Rectal smooth muscle tissue (tissue), 1 donor: ENCODE measurements around the gene KIF5B.
"Not testable (repeated sequence)": the region's sequence is repeated elsewhere in the genome, so short reads cannot be mapped to it uniquely, and the experiment has no call there.

ENCODE experiments used
- H3K27ac ChIP-seq: one replicate; pipeline ENCODE4 v1.7.0; 2013; ENCODE audit warnings: low read depth, low read length, inconsistent platforms
- H3K27me3 ChIP-seq: one replicate; pipeline ENCODE4 v1.7.0; 2013; ENCODE audit warnings: low read length; ENCODE audit not compliant: control insufficient read depth, insufficient read depth
- H3K36me3 ChIP-seq: one replicate; pipeline ENCODE4 v1.7.0; 2013; ENCODE audit warnings: low read length; ENCODE audit not compliant: control insufficient read depth, insufficient read depth
- H3K4me1 ChIP-seq: one replicate; pipeline ENCODE4 v1.7.0; 2013; ENCODE audit warnings: low read length; ENCODE audit not compliant: control insufficient read depth, insufficient read depth
- H3K4me3 ChIP-seq: one replicate; pipeline ENCODE4 v1.7.0; 2013; ENCODE audit warnings: low read length
- H3K9ac ChIP-seq: one replicate; pipeline ENCODE4 v1.7.0; 2013; ENCODE audit warnings: low read length

The KIF5B gene

DNA sequence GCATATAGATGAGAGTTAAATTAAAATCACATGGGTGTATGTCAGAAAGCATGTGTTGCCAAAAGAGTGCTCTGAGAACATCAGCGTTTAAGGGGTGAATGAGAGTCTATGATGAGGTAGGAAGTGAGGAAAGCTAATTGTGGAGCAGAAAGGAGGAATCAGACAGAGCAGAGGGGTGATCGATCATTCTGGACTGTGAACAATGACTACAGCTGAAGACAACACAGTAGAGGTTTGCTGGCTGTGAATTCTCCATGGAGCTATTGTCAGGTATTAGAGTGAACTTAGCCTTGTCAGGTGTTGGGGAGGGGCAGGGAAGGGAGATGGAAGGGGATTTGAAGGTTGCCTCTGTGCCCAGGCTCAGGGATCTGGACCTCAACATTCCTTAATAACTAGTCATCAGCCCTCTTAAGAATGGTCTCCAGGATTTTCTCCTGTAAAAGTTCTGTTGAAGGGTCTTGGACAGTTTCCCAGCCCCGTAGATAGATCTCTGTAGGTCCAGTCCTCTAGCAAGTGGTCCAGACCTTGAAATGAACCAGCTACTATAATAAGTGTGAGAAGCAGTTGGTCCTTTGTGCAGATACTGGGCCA is 57.1 kb downstream of the KIF5B start:
- no peaks in the 10 kb centered on the region for H3K36me3 ChIP-seq
- H3K9ac ChIP-seq: no peak overlapping the region
- no peaks in the 10 kb centered on the region for H3K27me3 ChIP-seq
- H3K4me3 ChIP-seq: no peak overlapping the region
- H3K4me1 ChIP-seq: no peaks in the 10 kb centered on the region
- H3K27ac ChIP-seq: no peak overlapping the region

DNA sequence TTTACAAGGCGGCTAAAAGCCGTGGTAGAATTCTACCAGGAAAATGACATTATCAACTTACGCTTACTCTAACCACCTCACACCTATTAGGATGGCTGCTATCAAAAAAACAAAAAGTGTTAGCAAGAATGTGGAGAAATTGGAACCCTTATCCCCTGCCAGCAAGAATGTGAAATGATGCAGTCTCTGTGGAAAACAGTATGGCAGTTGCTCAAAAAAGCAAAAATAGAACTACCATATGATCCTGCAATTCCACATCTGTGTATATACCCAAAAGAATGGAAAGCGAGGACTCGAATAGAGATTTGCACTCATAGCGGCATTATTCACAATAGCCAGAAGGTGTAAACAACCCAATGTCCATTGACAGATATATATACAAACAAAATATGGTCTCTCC is 61.3 kb downstream of the KIF5B start:
- Histone ChIP-seq H3K27me3 (no peaks in the 10 kb centered on the region), H3K4me1 (no peaks in the 10 kb centered on the region)

DNA sequence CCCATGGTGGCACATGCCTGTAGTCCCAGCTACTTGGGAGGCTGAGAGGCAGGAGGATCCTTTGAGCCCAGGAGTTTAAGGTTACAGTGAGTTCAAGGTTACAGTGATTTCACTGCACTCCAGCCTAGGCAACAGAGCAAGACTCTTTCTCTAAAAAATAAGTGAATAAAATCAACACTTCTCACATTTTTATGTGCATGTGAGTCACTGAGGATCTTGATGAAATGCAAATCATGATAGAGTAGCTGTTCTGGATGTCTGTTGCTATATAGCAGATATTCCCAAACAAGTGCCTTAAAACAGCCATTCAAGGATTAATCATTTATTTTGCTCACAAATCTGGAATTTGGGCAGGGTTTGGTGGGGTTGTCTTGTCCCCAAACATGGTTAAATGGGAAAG is 65.3 kb downstream of the KIF5B start:
- Histone ChIP-seq H3K4me1 (no peaks in the 10 kb centered on the region), H3K36me3 (no peaks in the 10 kb centered on the region), H3K27me3 (no peaks in the 10 kb centered on the region), H3K27ac (no peak overlapping the region), H3K4me3 (no peak overlapping the region), H3K9ac (no peak overlapping the region)

More for the DNA sequence above, 61.3 kb downstream of the KIF5B start:
- Histone ChIP-seq H3K4me3 (no peak overlapping the region), H3K27ac (no peak overlapping the region), H3K36me3 (no peaks in the 10 kb centered on the region), H3K9ac (no peak overlapping the region)

DNA sequence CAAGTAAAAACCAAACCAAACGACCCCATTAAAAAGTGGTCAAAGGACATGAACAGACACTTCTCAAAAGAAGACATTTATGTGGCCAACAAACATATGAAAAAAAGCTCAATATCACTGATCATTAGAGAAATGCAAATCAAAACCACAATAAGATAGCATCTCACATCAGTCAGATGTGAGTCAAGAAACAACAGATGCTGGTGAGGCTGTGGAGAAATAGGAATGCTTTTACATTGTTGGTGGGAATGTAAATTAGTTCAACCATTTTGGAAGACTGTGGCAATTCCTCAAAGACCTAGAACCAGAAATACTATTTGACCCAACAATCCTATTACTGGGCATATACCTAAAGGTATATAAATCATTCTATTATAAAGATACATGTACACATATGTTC is 68.4 kb downstream of the KIF5B start:
- not testable (repeated sequence) for H3K4me1 ChIP-seq, H3K4me3 ChIP-seq, H3K9ac ChIP-seq, H3K36me3 ChIP-seq, H3K27ac ChIP-seq, H3K27me3 ChIP-seq

DNA sequence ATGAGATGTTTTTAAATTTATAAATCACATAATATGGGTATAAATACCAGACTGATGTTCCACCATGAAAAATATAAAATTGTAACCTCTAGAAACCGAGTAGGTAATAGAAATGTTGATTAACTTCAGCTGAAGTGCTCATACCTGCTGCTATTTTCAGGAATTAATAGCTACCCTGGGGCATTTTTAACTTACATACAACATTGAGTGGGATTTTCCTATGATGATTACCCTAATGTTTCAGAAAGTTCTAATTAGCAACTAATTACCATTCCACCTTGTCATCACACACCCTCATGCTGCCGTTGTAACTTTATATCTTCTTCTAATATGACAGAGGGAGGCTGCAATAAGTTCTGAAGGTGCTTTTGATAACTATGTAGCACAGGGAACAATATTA is 74.1 kb downstream of the KIF5B start:
- H3K4me1 ChIP-seq: no peaks in the 10 kb centered on the region
- H3K9ac ChIP-seq: no peak overlapping the region
- no peaks in the 10 kb centered on the region for H3K27me3 ChIP-seq
- no peak overlapping the region for H3K27ac ChIP-seq
- no peak overlapping the region for H3K4me3 ChIP-seq
- H3K36me3 ChIP-seq: no peaks in the 10 kb centered on the region

DNA sequence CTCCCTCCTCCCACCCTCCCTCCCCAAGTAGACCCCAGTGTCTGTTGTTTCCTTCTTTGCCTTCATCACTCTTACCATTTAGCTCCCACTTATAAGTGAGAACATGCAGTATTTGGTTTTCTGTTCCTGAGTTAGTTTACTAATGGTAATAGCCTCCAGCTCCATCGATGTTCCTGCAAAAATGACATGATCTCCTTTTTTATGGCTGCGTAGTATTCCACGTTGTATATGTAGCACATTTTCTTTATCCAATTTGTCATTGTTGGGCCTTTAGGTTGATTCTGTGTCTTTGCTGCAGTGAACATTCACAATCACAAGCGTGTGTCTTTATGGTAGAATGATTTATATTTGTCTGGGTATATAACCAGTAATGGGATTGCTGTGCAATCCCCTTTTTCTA is 75.8 kb downstream of the KIF5B start:
- Histone ChIP-seq H3K9ac (no peak overlapping the region), H3K27ac (no peak overlapping the region), H3K4me3 (no peak overlapping the region), H3K36me3 (no peaks in the 10 kb centered on the region), H3K4me1 (no peaks in the 10 kb centered on the region), H3K27me3 (no peaks in the 10 kb centered on the region)

DNA sequence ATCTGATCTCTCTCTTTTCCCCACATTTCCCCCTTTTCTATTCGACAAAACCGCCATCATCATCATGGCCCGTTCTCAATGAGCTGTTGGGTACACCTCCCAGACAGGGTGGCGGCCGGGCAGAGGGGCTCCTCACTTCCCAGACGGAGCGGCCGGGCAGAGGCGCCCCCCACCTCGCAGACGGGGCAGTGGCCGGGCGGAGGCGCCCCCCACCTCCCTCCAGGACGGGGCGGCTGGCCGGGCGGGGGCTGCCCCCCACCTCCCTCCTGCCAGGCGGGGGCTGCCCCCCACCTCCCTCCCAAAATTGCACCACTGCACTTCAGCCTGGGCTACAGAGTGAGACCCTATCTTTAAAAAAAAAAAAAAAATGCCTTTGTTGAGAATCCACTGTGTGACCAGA is 77.2 kb downstream of the KIF5B start:
- H3K27me3 ChIP-seq, H3K27ac ChIP-seq, H3K9ac ChIP-seq, H3K36me3 ChIP-seq, H3K4me1 ChIP-seq, H3K4me3 ChIP-seq: not testable (repeated sequence)

DNA sequence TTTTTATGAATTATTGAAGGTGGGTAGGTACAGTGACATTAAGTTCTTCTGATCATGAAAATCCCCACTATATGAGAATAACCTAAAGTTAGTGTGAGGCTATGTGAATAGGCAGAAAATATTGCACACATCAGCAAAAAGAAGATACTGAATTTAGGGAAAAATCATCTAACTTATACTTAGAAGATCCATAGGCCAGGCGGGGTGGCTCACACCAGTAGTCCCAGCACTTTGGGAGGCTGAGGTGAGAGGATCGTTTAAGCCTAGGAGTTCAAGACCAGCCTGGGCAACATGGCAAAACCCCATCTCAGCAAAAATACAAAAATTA is 78.1 kb downstream of the KIF5B start:
- Histone ChIP-seq H3K36me3 (no peaks in the 10 kb centered on the region), H3K27me3 (no peaks in the 10 kb centered on the region), H3K27ac (no peak overlapping the region), H3K4me3 (no peak overlapping the region), H3K9ac (no peak overlapping the region), H3K4me1 (no peaks in the 10 kb centered on the region)

DNA sequence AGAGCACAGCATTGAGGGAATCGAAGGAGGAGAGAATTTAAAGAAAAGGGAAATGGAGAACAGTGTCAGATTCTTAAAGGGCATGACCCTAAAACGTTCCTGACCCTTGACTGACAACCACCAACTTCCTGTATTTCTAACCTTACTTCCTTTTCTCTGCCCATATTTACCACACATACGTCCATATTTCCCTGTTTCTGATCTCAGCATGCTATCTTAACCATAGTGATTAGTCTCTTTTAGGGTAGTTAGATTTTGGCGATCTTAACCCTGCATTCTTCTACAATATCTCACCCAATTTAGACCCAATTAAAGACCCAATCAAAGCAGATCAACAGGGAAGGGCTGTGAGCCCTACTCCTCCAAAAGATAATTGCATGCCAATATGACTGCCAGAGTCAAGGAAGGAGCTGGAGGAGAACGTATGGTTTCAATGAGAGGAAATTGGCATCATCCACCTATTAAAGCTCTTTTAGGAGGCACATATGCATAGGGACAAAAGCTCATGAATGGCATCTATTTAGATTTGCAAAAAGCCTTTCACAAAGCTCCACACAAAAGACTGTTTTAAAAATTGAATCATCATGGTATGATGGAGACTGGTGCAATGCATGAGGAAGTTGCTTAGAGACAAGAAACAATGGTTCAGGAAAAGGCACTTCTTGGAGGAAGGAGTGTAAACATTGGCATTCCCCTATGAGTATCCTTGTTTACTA is 78.6 kb downstream of the KIF5B start:
- no peaks in the 10 kb centered on the region for H3K27me3 ChIP-seq
- no peak overlapping the region for H3K27ac ChIP-seq
- no peaks in the 10 kb centered on the region for H3K4me1 ChIP-seq
- no peak overlapping the region for H3K4me3 ChIP-seq
- H3K9ac ChIP-seq: no peak overlapping the region
- H3K36me3 ChIP-seq: no peaks in the 10 kb centered on the region

DNA sequence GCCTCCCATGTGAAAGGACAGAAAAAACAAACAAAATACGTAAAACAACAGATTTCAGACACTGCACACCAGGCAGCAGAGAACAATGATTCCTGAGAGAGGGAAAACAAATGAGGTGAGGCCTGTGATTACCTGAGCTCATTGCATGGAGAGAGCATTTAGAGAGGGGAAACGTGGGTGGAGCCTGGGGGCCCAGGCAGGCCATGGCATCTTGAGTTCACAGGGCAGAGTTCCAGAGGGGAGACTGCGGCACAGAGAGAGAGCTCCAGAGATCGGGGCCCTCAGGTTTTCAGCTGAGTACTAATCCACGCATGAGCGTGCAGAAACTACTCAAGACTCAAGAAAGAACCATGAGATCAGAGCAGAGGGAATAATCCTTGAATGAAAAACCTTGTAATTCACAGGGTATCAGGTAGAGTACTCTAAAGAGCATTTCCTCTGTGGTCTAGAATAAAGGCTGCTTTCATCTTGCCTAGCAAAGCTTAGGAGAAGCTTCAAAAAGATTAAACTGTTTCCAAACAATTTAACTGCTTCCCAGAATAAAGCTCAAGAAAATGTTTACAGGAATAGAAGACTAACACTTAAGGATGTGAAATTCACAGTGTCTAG is 81.0 kb downstream of the KIF5B start:
- Histone ChIP-seq H3K4me1 (no peaks in the 10 kb centered on the region), H3K27me3 (no peaks in the 10 kb centered on the region), H3K4me3 (no peak overlapping the region), H3K9ac (no peak overlapping the region), H3K36me3 (no peaks in the 10 kb centered on the region), H3K27ac (no peak overlapping the region)

DNA sequence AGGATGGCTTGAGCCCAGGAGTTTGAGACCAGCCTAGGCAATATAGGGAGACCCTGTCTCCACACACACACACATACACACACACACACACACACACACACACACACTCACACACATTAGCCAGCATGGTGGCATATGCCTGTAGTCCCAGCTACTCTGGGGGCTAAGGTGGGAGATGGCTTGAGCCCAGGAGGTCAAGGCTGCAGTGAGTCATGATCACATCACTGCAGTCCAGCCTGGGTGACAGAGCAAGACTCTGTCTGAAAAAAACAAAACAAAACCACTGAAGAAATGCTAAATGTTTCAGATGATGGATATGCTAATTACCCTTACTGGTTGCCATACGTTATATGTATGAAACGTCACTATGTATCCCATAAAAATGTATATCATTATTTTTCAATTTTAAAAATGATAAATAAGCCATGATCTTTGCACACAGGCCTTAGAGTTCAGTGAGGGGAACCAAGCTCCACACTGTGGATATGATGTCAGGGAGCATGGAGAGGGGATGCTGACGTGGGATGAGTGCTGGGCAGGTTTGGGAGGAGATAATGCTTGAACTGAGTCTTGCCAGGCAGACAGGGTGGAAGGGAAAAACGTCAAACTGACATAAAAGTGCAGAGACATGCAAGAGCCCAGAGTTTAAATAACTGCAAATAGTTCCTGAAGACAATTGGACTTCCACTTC is 81.6 kb downstream of the KIF5B start:
- H3K27ac ChIP-seq: no peak overlapping the region
- no peaks in the 10 kb centered on the region for H3K4me1 ChIP-seq
- H3K9ac ChIP-seq: no peak overlapping the region
- H3K4me3 ChIP-seq: no peak overlapping the region
- no peaks in the 10 kb centered on the region for H3K27me3 ChIP-seq
- no peaks in the 10 kb centered on the region for H3K36me3 ChIP-seq

DNA sequence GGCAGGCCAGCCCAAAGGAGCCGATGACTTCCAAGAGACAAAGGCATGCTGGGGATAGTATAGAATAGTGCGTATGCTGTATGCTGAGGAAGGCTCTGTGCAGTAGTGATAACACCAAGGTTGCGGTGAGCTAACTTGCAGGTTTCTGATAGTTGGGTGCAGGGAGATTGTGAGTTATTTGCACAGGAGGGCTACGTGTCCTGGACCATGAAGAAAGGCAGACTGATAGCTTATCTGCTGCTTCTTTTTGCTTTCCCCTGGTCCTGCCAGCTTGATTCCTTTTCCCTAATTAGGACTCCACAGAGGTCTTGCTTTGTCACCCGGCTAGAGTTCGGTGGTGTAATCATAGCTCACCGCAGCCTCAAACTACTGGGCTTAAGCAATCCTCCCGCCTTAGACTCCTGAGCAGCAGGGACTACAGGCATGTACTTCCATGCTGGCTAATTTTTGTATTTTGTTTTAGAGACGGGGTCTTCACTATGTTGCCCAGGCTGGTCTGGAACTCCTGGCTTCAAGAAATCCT is 83.6 kb downstream of the KIF5B start:
- Histone ChIP-seq H3K27me3 (no peaks in the 10 kb centered on the region), H3K4me1 (no peaks in the 10 kb centered on the region), H3K9ac (no peak overlapping the region), H3K36me3 (no peaks in the 10 kb centered on the region), H3K27ac (no peak overlapping the region), H3K4me3 (no peak overlapping the region)
